DMS53 treated with DMSO at 0.1 percent for 48 hours (cell line): Measurements from ENCODE around the gene CUBN.

Experiments used
- DNase-seq: peaks from one replicate; lab custom pipeline; 2025; ENCODE audit not compliant: unreplicated experiment; lab: John Stamatoyannopoulos, UW

CUBN gene

DNA sequence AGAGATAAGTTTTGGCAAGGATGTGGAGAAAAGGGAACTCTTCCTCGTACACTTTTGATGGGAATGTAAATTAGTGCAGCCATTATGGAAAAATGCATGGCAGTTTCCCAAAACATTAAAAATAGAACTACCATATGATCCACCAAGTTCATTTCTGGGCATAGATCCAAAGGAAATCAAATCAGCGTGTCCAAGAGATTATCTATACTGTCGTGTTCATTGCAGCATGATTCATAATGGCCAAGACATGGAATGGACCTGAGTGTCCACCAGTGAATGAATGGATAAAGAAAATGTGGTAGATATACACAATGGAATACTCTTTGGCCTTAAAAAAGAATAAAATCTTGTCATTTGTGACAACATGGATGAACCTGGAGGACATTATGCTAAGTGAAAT, 242.0 kb downstream of the CUBN start:
- no peak for DNase-seq

DNA sequence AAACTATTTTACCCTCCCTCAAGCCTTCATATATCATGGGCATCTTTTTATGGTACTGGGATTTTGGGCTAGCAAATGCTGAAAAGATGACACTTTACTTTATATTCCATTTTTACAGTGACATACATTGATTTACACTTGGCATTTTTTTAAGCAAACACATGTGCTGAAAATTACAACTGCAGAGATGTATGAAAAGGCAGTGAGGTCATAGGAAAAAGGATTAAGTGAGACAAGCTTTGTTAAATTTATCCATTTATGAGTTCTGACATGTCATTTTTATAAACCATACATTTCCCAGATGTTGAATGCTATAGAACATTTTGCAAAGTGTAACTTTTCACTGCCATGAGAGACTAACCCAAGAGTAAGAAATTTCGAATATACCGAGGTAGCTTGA, 243.6 kb downstream of the CUBN start:
- DNase-seq: no peak

DNA sequence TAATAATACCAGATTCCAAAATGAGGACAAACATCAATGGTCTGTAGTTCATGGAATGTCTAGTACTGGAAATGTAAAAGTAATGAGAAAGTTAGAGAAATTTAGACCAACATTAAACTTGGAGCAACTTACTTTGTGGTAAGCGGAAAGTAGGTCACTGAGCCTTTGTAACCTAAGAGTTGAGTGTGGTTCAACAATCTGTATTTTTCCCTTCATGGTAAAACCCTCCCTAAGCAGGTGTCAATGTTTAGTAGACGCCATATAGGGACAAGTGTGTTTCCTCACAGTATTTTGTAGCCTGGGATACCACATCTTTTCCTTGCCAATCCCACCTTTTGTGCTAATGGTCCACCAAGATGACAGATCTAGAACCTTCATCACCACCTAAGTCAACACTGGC, 245.1 kb downstream of the CUBN start:
- DNase-seq: no peak

DNA sequence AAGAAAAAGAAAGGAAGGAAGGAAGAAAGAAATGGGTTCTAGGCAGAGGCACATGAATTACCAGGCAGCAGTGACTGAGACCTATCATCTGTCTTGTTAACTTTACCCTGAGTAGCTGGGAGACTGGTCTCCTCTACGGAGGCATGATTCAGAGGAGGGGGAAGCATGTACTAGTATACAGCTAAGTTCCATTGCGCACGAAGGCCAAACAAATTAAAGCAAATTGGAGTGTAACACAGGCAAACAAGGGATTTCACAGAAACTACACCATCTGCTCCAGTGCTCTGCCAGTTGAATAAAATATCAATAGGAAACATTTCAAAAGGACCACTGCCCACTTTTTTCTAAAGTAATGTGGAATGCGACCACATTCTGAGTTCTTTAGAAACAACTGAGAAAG, 246.5 kb downstream of the CUBN start:
- no peak for DNase-seq

DNA sequence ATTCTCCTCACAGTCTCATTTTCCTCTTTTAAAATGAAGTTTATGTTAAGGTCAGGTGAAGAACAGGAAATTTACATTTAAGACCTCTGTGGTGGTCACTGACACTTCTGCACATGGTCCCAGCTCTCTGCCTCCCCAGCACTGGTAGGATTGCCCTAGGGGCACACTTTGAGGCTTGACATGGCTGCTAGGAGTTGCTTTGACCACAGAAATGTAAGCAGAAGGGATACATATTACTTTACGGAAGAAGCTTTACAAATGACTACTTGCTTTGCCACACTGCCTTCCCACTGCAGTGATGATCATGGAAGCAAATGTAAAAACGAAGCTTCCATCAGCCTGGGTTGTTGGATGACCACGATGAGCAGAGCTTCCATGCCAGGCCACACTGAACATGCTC, 259.3 kb downstream of the CUBN start:
- no peak for DNase-seq

DNA sequence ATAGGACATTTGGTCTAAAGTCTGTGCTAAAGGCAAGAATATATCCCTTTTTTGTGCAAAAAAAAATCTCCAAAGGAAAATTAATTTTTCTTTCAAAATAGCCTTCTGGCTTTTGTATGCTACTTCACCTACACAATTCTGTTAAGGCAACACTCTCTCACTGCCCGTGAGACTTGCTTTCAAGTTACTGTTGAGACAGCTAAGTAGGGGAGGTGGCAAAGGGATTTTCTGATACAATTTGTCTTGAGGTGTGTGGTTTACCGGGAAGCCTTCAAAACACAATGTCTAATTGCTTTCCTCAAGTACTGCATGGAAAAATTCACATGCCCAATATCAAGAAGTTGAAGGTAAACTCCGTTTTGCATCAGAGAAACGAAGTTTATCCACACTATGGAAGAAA, 261.6 kb downstream of the CUBN start:
- no peak for DNase-seq

DNA sequence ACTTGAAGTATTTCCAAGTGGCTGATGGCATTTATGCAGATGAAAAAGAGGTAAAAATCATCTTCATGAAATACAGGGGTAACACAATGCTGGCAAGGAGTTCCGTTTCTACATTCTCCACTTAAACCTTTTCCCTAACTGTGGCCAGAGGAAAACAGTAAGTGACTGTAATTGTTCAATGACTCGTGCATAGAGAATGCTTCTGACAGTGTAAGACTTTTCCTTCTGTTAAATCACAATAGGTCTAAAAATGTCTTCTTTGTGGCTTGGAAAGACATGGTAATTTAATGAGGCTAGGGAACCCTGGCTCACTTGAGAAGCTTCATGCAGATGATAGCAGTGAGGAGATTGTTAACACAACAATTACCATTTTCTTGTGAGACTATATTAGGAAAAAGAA, 262.1 kb downstream of the CUBN start:
- DNase-seq: peak; percentile 16

DNA sequence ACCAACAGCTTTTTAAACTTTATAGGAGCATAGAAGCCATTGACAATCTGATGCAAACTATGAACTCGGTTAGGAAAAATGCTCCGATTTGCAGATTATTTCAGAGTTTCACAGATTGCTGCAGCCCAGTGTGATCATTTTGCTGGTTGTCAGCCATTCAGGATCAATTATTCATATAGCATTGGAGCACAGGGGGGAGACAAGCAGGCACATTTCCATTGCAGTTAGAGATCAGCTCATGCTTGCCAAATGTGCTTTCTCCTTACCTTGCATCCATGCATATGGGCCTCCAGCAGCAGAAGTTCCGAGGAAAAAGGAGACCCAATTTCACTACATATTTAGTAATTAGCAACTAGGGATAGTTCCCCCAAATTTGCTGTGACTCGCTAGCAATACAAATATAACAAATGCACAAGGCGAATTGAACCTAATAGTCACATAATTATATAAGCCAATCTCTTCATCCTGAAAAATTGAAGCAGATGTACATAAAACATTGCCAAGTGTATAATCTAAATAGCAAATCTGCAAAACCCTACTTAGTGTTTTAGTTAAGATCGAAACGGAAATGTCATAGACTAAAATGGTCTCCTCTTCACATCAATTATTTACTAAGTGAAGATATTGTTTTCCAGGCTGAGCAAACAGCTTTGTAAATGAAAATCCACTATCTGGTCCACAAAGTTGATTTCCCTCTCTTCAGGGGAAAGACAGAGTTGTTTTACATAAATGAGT, 262.9 kb downstream of the CUBN start:
- DNase-seq: no peak

DNA sequence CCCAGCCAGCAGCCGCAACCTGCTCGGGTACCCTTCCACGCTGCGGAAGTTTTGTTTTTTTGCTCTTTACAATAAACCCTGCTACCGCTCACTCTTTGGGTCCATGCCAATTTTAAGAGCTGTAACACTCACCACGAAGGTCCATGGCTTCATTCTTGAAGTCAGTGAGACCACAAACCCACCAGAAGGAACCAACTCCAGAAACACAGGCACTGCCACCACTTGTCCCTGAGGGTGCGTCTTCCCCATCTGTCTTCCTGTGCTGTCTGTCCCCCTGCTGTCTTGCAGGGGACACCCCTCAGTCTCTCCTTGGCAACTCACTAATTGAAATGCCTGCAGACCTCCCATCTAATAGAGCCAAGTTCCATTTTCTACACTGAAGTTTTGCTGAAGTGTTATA, 263.8 kb downstream of the CUBN start:
- no peak for DNase-seq

DNA sequence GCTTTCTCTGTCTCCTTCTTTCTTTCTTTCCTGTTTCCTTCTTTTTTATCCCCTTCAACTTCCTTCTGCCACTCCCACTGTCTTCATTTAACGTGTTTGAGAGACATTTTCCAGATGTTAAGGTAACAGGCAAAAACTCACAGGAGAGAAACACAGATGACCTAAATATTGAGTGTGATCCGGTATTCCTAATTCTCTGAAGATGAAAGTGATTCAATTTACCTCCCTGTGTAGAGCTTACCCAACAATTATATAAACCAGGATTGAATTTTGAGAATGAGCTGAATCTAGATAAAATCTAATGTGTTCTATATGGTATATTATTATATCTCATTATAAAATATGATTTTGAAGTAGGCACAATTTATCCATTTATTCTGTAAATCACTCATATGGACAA, 265.8 kb downstream of the CUBN start:
- no peak for DNase-seq

DNA sequence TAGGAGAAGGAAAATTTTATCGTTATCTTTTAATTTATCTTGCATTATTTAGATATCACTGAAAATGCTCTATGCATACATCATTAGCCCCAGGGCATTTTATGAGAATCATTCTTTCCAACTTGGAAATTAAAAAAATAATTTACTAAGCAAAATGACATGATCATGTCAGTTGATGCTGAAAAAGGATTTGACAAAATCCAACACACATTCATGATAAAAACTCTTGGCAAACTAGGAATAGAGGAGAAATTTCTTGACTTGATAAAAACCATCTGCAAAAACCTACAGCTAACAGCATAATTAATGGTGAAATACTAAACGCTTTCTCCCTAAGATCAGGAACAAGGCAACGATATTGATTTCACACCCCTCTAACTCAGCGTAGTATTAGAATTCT, 272.2 kb downstream of the CUBN start:
- DNase-seq: no peak

DNA sequence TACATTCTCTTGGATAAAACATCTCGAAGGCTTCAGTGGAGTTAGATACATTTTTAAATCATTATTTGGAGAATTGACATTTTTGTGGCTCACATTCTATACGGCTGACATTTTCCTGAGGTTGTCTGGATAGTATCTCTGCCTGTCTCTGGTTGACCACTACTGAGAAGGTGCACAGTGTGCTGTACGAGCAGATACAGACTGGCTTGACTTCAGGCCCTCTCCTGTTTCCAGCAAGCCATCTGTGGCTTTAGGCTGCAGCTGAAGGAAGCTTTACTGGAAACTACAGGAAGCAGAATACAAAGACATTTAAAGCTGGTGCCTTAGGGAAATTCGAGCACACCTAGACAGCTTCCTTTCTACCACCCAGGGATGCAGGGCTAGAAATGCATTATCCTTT, 273.0 kb downstream of the CUBN start:
- DNase-seq: no peak

DNA sequence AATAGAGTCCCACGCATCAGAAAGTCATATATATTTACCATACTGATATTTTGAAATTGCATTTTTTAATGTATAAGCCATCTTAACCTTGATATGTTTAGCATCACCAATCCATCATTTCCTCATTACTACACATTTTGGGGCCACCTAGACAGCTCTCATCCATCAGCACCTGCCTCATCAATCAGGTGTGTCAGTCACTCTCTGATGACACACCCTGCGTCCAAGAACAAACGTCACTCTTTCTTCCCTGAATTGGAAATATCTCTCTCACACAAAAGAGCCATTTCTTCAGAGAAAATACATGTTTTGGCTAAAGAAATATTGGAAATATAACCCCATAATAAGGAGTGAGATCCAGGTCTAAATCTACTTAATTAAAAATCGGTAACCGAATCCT, 273.5 kb downstream of the CUBN start:
- no peak for DNase-seq

DNA sequence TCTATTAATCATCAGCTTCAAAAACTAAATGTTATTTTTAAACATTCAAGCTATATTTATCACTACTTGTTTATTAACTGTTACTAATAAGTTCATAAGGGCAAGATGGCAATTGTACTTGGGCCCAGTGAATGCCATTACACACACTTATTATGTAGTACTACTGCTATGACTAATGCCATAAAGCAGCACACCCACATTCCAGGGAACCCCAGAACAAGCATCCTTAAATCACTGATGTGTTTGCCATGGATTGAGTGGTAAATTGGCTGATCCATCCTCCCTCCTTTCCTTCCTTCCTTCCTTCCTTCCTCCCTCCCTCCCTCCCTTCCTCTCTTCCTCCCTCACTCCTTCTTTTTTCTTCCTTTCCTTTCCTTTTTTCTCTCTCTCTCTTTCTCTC, 275.0 kb downstream of the CUBN start:
- DNase-seq: no peak

DNA sequence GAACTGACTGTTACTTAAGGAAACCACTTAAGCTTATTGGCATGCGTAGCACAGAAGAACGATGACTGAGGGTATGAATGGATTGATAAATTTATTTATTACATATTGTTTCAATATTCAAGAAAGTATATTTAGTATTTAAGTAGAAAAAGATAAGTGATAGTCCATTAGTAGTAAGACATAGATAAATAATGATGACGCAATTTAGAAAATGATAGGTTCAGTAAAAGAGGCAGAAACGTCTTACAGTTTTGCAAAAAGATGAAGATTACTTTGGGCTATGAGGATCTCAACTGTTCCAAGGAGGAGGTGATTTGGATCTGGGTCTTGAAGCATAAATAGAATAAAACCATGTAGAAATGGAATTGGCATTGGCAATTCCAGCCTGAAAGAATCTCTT, 275.8 kb downstream of the CUBN start:
- DNase-seq: no peak

DNA sequence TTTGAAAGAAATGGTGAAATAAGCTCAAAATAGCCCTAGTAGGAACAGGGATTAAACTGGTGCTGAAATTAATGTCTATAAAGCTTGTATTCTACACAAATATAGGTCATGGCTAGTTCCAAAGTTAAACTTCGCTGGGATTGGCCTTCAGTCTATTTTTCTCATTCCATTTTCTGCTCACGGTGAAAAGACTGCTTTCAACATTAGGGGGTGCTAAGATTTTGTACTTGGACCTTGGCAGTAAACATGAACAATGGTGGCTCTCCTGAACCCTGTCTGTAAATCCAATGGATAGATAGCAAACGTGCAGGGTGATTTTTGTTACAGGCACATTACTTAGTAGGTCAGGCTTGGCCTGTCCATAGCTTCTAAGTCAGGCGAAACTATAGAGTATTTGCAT, 276.4 kb downstream of the CUBN start:
- peak; percentile 49 for DNase-seq

DNA sequence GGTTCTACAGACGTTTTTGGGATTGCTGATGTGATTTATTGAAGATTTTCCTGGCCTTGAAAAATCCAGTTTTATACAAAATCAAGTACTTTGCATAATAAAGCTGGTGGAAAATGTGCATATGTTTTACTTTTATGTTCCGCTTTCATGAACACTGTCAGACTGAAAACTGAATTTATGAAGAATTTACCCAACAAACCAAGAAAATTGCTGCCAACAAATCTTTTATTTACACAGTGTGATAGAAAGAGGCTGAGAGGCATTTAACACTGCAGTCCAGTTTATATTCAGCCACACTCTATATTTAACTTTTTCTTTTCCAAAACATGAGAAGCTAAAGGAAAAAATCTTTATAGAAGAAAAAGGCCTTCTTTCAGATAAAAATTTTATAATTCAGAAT, 277.0 kb downstream of the CUBN start:
- no peak for DNase-seq

DNA sequence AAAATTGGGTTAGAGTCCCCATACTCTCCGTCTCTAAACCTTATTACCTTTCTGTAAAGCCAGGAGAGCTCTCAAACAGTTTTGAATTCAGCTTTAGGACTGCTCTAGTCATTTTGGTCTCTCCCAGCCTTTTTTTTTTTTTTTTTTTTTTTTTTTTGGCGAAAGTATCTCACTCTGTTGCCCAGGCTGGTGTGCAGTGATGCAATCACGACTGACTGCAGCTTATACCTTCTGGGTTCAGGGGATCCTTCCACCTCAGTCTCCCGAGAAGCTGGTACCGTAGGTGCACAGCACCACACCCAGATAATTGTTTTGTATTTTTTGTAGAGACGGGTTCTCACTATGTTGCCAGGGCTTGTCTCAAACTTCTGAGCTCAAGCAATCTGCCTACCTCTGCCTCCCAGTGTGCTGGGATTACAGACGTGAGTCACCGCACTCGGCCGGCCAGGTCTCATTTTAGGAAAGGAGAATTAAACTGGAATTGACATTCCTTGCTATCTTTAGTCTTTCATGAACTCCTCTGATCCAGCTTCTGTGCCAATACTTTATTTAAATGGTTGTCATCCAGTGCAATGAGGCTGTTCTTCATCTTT, 281.0 kb downstream of the CUBN start:
- DNase-seq: no peak

DNA sequence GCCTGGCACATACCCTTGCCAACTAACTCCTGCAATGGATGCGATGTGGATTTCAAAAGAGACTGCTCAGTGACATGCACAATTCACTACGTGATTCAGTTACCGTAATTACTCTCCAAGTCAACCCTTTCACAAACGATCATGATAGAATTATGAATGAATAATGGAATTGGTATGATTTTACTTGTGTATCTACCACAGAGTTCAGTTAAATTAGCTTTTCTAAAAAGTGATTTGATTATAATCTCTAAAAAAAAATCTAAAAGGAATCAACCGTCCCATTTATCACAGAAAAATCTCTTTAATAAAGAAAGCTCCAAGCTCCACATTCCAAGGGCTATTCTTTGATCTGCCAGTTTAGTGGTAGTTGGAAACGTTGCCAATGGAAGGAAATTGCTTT, 282.0 kb downstream of the CUBN start:
- DNase-seq: no peak

DNA sequence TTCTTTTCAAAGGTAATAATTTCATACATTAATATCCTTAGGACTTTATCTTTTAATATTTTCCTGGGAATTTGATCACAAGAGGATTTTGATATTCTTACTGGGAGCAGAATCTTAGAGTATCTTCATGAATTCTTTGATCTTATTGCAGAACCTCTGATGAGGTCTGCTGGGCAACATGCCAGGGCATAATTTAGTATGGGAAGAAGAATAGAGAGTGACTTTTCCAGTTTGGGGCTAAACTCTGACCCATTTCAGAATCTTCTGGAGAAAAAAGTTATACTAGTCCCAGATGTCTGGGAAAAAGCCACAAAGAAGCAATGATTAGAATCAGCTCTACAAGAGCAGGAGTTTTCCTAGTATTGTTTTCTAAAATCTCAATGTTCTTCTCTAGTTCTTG, 284.4 kb downstream of the CUBN start:
- DNase-seq: no peak

DNA sequence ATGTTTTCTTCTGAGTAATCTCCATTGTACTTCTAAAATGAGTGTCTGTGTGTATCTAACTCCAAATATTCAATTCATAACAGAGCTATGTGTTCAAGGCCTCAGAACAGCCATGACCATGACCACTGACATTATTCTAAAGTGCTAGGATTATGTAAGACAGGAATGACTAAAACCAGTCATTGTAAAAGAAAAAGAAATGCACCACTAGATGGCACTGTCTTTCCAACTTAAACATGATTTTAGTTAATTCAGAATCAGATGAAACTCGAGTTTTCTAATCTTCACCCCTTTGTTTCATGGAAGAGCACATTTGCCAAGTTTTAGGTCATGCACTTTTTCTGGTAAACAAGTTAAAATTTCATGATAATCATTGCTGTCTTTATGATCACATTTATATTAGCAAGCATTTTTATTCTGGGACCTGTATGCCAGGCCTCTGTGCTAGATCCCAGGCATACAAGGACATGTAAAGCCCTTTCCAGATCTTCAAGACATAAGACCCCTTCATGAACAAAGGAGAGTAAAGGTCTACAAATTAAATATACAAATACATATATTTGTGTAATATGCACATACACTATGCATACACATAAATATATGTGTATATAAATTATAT, 286.2 kb downstream of the CUBN start:
- DNase-seq: peak; percentile 76

DNA sequence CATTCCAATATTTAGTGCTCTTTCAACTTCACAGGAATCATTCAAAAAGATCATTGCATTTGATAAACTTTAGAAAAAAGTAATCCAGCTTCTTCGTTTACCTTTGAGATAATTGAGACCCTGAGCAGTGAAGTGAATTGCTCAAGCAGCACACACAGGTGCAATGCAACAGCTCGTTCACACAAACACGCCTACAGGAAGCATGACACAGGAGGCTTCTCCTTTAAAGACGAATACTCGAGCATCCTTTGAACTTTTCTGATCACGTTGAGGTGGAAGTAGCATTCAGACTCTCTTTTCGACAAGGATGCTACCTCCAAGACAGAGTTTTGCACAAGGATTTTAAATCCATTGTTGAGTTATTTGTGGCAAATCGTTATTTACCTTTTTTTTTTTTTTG, 294.4 kb downstream of the CUBN start:
- no peak for DNase-seq
